Measurements from ENCODE around the gene CLEC10A. TPM values are rescaled to one million over a fixed set of nuclear protein-coding genes. Genes with fewer than 3 reads are reported as not detected.
"Not testable (repeated sequence)": the region's sequence is repeated elsewhere in the genome, so short reads cannot be mapped to it uniquely, and the experiment has no call there.

CLEC10A gene
- polyA plus RNA-seq, 1 experiment = not detected

GRCh38 chr17:7108560-7108925 lies 28.5 kb upstream of the CLEC10A start:
- Histone ChIP-seq H3K36me3 (ENCODE audit: control insufficient read depth, insufficient read depth, low read length) (no peaks in the 10 kb centered on the region), H3K4me3 (ENCODE audit: low read depth, low read length) (no peak overlapping the region), H3K27me3 (ENCODE audit: control insufficient read depth, insufficient read depth, low read length) (no peaks in the 10 kb centered on the region)
- no peak for TF ChIP-seq CTCF (IDR thresholded peaks at IDR 0.05; ENCODE audit: insufficient read depth, low read depth, low read length)
- DNase-seq (ENCODE audit: low read depth) = no peak
- POLR2A ChIA-PET = no interaction called here
- CTCF ChIA-PET = no interaction called here

GRCh38 chr17:7107795-7108559 lies 27.9 kb upstream of the CLEC10A start:
- Histone ChIP-seq H3K36me3 (ENCODE audit: control insufficient read depth, insufficient read depth, low read length) (no peaks in the 10 kb centered on the region), H3K27me3 (ENCODE audit: control insufficient read depth, insufficient read depth, low read length) (no peaks in the 10 kb centered on the region), H3K4me3 (ENCODE audit: low read depth, low read length) (no peak overlapping the region)
- ChIA-PET CTCF (no interaction called here), POLR2A (no interaction called here)
- DNase-seq (ENCODE audit: low read depth) = no peak
- TF ChIP-seq CTCF (IDR thresholded peaks at IDR 0.05; ENCODE audit: insufficient read depth, low read depth, low read length) = no peak

GRCh38 chr17:7107012-7107754 lies 27.1 kb upstream of the CLEC10A start:
- POLR2A ChIA-PET = no interaction called here
- CTCF ChIA-PET = no interaction called here
- DNase-seq (ENCODE audit: low read depth) = no peak
- no peak for TF ChIP-seq CTCF (IDR thresholded peaks at IDR 0.05; ENCODE audit: insufficient read depth, low read depth, low read length)
- Histone ChIP-seq H3K4me3 (ENCODE audit: low read depth, low read length) (no peak overlapping the region), H3K36me3 (ENCODE audit: control insufficient read depth, insufficient read depth, low read length) (no peaks in the 10 kb centered on the region), H3K27me3 (ENCODE audit: control insufficient read depth, insufficient read depth, low read length) (no peaks in the 10 kb centered on the region)

GRCh38 chr17:7102421-7102820 lies 22.4 kb upstream of the CLEC10A start:
- CTCF ChIA-PET = interaction anchor here (0.8 to 2.1 kb wide), 2 partner anchors 31 to 35 kb away, joined by 4 to 5 read pairs; no protein-coding TSS in a partner anchor
- TF ChIP-seq CTCF (IDR thresholded peaks at IDR 0.05; ENCODE audit: insufficient read depth, low read depth, low read length) = no peak
- H3K27me3 ChIP-seq (ENCODE audit: control insufficient read depth, insufficient read depth, low read length) = no peaks in the 10 kb centered on the region; the same call in 1 of the 2 replicates
- no peak overlapping the region for H3K4me3 ChIP-seq (ENCODE audit: low read depth, low read length)
- H3K36me3 ChIP-seq (ENCODE audit: control insufficient read depth, insufficient read depth, low read length) = no peaks in the 10 kb centered on the region
- POLR2A ChIA-PET = no interaction called here
- no peak for DNase-seq (ENCODE audit: low read depth)

- no peaks in the 10 kb centered on the region; the same call in 1 of the 2 replicates for H3K27me3 ChIP-seq (ENCODE audit: control insufficient read depth, insufficient read depth, low read length)
- ChIA-PET POLR2A (no interaction called here), CTCF (interaction anchor here (1.1 to 2.1 kb wide), 3 partner anchors 35 to 50 kb away, joined by 3 to 5 read pairs (median 3); no protein-coding TSS in a partner anchor)
- TF ChIP-seq CTCF (IDR thresholded peaks at IDR 0.05; ENCODE audit: insufficient read depth, low read depth, low read length) = no peak
- no peak overlapping the region for H3K4me3 ChIP-seq (ENCODE audit: low read depth, low read length)
- no peak for DNase-seq (ENCODE audit: low read depth)
- no peaks in the 10 kb centered on the region for H3K36me3 ChIP-seq (ENCODE audit: control insufficient read depth, insufficient read depth, low read length)
These were observed 21.5 kb upstream of the CLEC10A start for GRCh38 chr17:7101531-7101930.

- H3K36me3 ChIP-seq (ENCODE audit: control insufficient read depth, insufficient read depth, low read length); H3K27me3 ChIP-seq (ENCODE audit: control insufficient read depth, insufficient read depth, low read length); H3K4me3 ChIP-seq (ENCODE audit: low read depth, low read length); DNase-seq (ENCODE audit: low read depth); POLR2A ChIA-PET: not testable (repeated sequence)
- CTCF ChIA-PET = interaction anchor here (1.1 to 1.5 kb wide), 2 partner anchors 35 to 49 kb away, joined by 3 read pairs; no protein-coding TSS in a partner anchor
These were observed 20.8 kb upstream of the CLEC10A start for GRCh38 chr17:7100641-7101379.
